Measurements from ENCODE around the gene TCN1. TPM values are rescaled to one million over a fixed set of nuclear protein-coding genes. Genes with fewer than 3 reads are reported as not detected.

The TCN1 gene
- total and polyA plus RNA-seq, 9 of the 15 experiments (the other 6 are each of a cell fraction or from before 2014, with no cell fraction given) = 0.63 to 25.9 (median 8.0) TPM

DNA sequence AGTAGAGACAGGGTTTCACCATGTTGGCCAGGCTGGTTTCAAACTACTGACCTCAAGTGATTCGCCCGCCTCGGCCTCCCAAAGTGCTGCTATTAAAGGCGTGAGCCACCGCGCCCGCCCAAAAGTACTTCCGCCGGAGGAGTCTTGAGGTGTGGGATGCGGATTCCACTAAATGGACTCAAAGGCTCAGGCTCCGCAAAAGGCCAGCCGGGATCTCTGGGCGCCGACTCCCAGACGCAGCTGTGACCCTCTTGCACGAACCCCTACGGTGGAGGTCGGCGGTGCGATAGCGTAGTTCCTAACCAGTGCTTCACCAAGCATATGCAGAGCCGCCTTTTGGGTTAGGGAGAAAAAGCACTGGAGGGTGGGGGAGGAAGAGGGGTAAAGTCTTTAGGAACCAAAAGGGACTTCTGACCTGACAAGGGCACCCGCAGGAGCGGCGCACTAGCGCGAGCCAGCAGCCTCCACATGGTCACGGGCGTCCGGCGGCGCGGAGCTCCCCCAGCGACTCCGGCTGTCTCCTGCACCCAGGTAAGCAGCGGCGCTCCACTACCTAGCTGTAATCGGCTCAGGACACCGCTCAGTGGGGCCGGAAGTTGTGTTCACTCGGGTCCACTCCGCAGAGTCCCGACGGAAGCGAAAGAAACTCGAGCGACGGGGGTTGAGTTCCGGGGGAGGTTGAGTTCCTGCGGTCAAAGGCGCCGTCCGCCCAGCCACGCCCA lies 55.9 kb downstream of the TCN1 start, which contains the start of gene MRPL16 (continued):
- no peak for TF ChIP-seq FOXJ3 (CRISPR knock-in tag; IDR thresholded peaks at IDR 0.05)
- TF ChIP-seq, protein P1, sequence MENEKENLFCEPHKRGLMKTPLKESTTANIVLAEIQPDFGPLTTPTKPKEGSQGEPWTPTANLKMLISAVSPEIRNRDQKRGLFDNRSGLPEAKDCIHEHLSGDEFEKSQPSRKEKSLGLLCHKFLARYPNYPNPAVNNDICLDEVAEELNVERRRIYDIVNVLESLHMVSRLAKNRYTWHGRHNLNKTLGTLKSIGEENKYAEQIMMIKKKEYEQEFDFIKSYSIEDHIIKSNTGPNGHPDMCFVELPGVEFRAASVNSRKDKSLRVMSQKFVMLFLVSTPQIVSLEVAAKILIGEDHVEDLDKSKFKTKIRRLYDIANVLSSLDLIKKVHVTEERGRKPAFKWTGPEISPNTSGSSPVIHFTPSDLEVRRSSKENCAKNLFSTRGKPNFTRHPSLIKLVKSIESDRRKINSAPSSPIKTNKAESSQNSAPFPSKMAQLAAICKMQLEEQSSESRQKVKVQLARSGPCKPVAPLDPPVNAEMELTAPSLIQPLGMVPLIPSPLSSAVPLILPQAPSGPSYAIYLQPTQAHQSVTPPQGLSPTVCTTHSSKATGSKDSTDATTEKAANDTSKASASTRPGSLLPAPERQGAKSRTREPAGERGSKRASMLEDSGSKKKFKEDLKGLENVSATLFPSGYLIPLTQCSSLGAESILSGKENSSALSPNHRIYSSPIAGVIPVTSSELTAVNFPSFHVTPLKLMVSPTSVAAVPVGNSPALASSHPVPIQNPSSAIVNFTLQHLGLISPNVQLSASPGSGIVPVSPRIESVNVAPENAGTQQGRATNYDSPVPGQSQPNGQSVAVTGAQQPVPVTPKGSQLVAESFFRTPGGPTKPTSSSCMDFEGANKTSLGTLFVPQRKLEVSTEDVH (IDR thresholded peaks at IDR 0.05; ENCODE audit: low read depth, partially characterized antibody) = peak; percentile 95
- peak; percentile 63; the same call in 1 of the 2 replicates for TF ChIP-seq TAF7 (tag; IDR thresholded peaks at IDR 0.05)
- TF ChIP-seq E2F6 (IDR thresholded peaks at IDR 0.05; ENCODE audit: borderline replicate concordance in 1 of 2, extremely low read depth in 1 of 2, insufficient read depth in 1 of 2, insufficient read length in 1 of 2, low read depth in 1 of 2, low read length in 1 of 2, poor library complexity in 1 of 2, severe bottlenecking in 1 of 2) = peak; percentile 56 to 66
- TF ChIP-seq, protein P2, sequence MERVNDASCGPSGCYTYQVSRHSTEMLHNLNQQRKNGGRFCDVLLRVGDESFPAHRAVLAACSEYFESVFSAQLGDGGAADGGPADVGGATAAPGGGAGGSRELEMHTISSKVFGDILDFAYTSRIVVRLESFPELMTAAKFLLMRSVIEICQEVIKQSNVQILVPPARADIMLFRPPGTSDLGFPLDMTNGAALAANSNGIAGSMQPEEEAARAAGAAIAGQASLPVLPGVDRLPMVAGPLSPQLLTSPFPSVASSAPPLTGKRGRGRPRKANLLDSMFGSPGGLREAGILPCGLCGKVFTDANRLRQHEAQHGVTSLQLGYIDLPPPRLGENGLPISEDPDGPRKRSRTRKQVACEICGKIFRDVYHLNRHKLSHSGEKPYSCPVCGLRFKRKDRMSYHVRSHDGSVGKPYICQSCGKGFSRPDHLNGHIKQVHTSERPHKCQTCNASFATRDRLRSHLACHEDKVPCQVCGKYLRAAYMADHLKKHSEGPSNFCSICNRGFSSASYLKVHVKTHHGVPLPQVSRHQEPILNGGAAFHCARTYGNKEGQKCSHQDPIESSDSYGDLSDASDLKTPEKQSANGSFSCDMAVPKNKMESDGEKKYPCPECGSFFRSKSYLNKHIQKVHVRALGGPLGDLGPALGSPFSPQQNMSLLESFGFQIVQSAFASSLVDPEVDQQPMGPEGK (CRISPR knock-in tag; IDR thresholded peaks at IDR 0.05; ENCODE audit: borderline replicate concordance) = 0 out of 2 replicates have a peak, but pooled peaks have one; percentile 41
- peak; percentile 66 for TF ChIP-seq HNRNPLL (IDR thresholded peaks at IDR 0.05; ENCODE audit: low read depth, low read length, poor library complexity, severe bottlenecking)
- TF ChIP-seq GTF2E2 (tag; IDR thresholded peaks at IDR 0.05) = peak; percentile 80; the same call in 1 of the 2 replicates
- TF ChIP-seq FIP1L1 (IDR thresholded peaks at IDR 0.05; ENCODE audit: low read depth, low read length, poor library complexity, severe bottlenecking) = peak; percentile 84
- no peak for TF ChIP-seq E2F5 (CRISPR knock-in tag; IDR thresholded peaks at IDR 0.05)
- TF ChIP-seq SLC30A9 (CRISPR knock-in tag; IDR thresholded peaks at IDR 0.05) = no peak
- TF ChIP-seq NR4A1 (CRISPR knock-in tag; IDR thresholded peaks at IDR 0.05) = no peak
- peak; percentile 52; the same call in 1 of the 2 replicates for TF ChIP-seq NR4A1 (tag; IDR thresholded peaks at IDR 0.05)
- peak; percentile 82 for TF ChIP-seq ATF7 (IDR thresholded peaks at IDR 0.05)
- TF ChIP-seq HMBOX1 (IDR thresholded peaks at IDR 0.05) = peak; percentile 45; the same call in 1 of the 2 replicates
- TF ChIP-seq BDP1 (IDR thresholded peaks at IDR 0.05; ENCODE audit: insufficient read depth, insufficient read length) = no peak

Measured in K562 (cell line).